GM18861 (cell line): Measurements from ENCODE around the gene C2CD3.
"Not testable (repeated sequence)": the region's sequence is repeated elsewhere in the genome, so short reads cannot be mapped to it uniquely, and the experiment has no call there.

Experiments
- ATAC-seq: cut with Tn5 transposase; IDR thresholded peaks from one replicate; pipeline ENCODE4 v1.9.1; 2021; ENCODE audit not compliant: unreplicated experiment

C2CD3 gene

GRCh38 chr11:74120260-74121035 lies 50.4 kb downstream of the C2CD3 start:
- ATAC-seq: not testable (repeated sequence)

- no peak for ATAC-seq
Observed at GRCh38 chr11:74116719-74117118, 54.1 kb downstream of the C2CD3 start.

- ATAC-seq: no peak
Observed at GRCh38 chr11:74112877-74113276, 57.9 kb downstream of the C2CD3 start.

GRCh38 chr11:74106124-74106523 lies 64.7 kb downstream of the C2CD3 start:
- ATAC-seq: no peak

GRCh38 chr11:74102321-74102720 lies 68.5 kb downstream of the C2CD3 start:
- ATAC-seq: no peak

GRCh38 chr11:74100735-74101134 lies 70.1 kb downstream of the C2CD3 start:
- ATAC-seq: no peak

GRCh38 chr11:74100231-74100630 lies 70.6 kb downstream of the C2CD3 start:
- ATAC-seq: no peak

GRCh38 chr11:74097686-74098237 lies 73.0 kb downstream of the C2CD3 start:
- ATAC-seq: no peak

GRCh38 chr11:74094393-74094792 lies 76.4 kb downstream of the C2CD3 start:
- ATAC-seq: no peak

- ATAC-seq: no peak
Observed at GRCh38 chr11:74092425-74092824, 78.4 kb downstream of the C2CD3 start.

- no peak for ATAC-seq
Observed at GRCh38 chr11:74091549-74091948, 79.3 kb downstream of the C2CD3 start.

- no peak for ATAC-seq
Observed at GRCh38 chr11:74090701-74091100, 80.1 kb downstream of the C2CD3 start.

- no peak for ATAC-seq
Observed at GRCh38 chr11:74086242-74086884, 84.4 kb downstream of the C2CD3 start.

- no peak for ATAC-seq
Observed at GRCh38 chr11:74085542-74085892, 85.3 kb downstream of the C2CD3 start.

GRCh38 chr11:74084796-74085541 lies 85.8 kb downstream of the C2CD3 start:
- ATAC-seq: no peak

- ATAC-seq: not testable (repeated sequence)
Observed at GRCh38 chr11:74083927-74084326, 86.9 kb downstream of the C2CD3 start.

GRCh38 chr11:74081428-74081827 lies 89.4 kb downstream of the C2CD3 start:
- no peak for ATAC-seq

GRCh38 chr11:74077193-74077592 lies 93.6 kb downstream of the C2CD3 start:
- ATAC-seq: no peak

GRCh38 chr11:74072721-74073120 lies 98.1 kb downstream of the C2CD3 start:
- ATAC-seq: no peak

- ATAC-seq: no peak
Observed at GRCh38 chr11:74072286-74072685, 98.5 kb downstream of the C2CD3 start.

GRCh38 chr11:74070723-74071492 lies 99.9 kb downstream of the C2CD3 start:
- ATAC-seq: no peak
